Measurements from ENCODE around the gene POMZP3.
"Not testable (repeated sequence)": the region's sequence is repeated elsewhere in the genome, so short reads cannot be mapped to it uniquely, and the experiment has no call there.

POMZP3 gene

GRCh38 chr7:76626989-76627642 lies at the start of gene POMZP3:
POMZP3 (minus strand) TSS chr7:76627279; CDS start chr7:76626064, 1,215 bp downstream.
- not testable (repeated sequence) for H3K9me3 Mint-ChIP-seq, H3K27me3 Mint-ChIP-seq, H3K4me1 Mint-ChIP-seq
- Mint-ChIP-seq H3K27ac (ENCODE audit: low read depth) (peak within 1 kb of the TSS; percentile 89), H3K36me3 (ENCODE audit: insufficient read depth) (peaks cover 15% of the 10 kb centered on the region), H3K4me3 (peak within 1 kb of the TSS; percentile 92)
- peak; percentile 98 for ATAC-seq (replicated peaks; ENCODE audit: extremely low read depth, poor library complexity, severe bottlenecking)
- DNase-seq (ENCODE audit: low spot score in 2 of 2), result peak; percentile 39 to 44

- H3K4me1 Mint-ChIP-seq; H3K27ac Mint-ChIP-seq (ENCODE audit: low read depth); ATAC-seq (replicated peaks; ENCODE audit: extremely low read depth, poor library complexity, severe bottlenecking); DNase-seq (ENCODE audit: low spot score in 2 of 2); H3K36me3 Mint-ChIP-seq (ENCODE audit: insufficient read depth); H3K9me3 Mint-ChIP-seq; H3K4me3 Mint-ChIP-seq: not testable (repeated sequence)
- peaks cover 48% of the 10 kb centered on the region for H3K27me3 Mint-ChIP-seq
Measured at GRCh38 chr7:76675783-76676182, 48.7 kb upstream of the POMZP3 start.

GRCh38 chr7:76673346-76673745 lies 46.3 kb upstream of the POMZP3 start:
- not testable (repeated sequence) for H3K36me3 Mint-ChIP-seq (ENCODE audit: insufficient read depth); H3K4me3 Mint-ChIP-seq

GRCh38 chr7:76659212-76659611 lies 32.1 kb upstream of the POMZP3 start:
- H3K9me3 Mint-ChIP-seq; H3K27me3 Mint-ChIP-seq; H3K4me3 Mint-ChIP-seq; H3K36me3 Mint-ChIP-seq (ENCODE audit: insufficient read depth); DNase-seq (ENCODE audit: low spot score in 2 of 2); H3K4me1 Mint-ChIP-seq; H3K27ac Mint-ChIP-seq (ENCODE audit: low read depth); ATAC-seq (replicated peaks; ENCODE audit: extremely low read depth, poor library complexity, severe bottlenecking): not testable (repeated sequence)

More at GRCh38 chr7:76673346-76673745, 46.3 kb upstream of the POMZP3 start:
- H3K27ac Mint-ChIP-seq (ENCODE audit: low read depth); H3K9me3 Mint-ChIP-seq; ATAC-seq (replicated peaks; ENCODE audit: extremely low read depth, poor library complexity, severe bottlenecking); H3K4me1 Mint-ChIP-seq; DNase-seq (ENCODE audit: low spot score in 2 of 2): not testable (repeated sequence)
- peaks cover 34% of the 10 kb centered on the region for H3K27me3 Mint-ChIP-seq

- H3K27me3 Mint-ChIP-seq; H3K36me3 Mint-ChIP-seq (ENCODE audit: insufficient read depth); DNase-seq (ENCODE audit: low spot score in 2 of 2); H3K4me1 Mint-ChIP-seq; H3K4me3 Mint-ChIP-seq; ATAC-seq (replicated peaks; ENCODE audit: extremely low read depth, poor library complexity, severe bottlenecking); H3K9me3 Mint-ChIP-seq; H3K27ac Mint-ChIP-seq (ENCODE audit: low read depth): not testable (repeated sequence)
Measured at GRCh38 chr7:76656425-76656824, 29.3 kb upstream of the POMZP3 start.

- H3K36me3 Mint-ChIP-seq (ENCODE audit: insufficient read depth); H3K4me3 Mint-ChIP-seq; ATAC-seq (replicated peaks; ENCODE audit: extremely low read depth, poor library complexity, severe bottlenecking); DNase-seq (ENCODE audit: low spot score in 2 of 2); H3K27ac Mint-ChIP-seq (ENCODE audit: low read depth); H3K27me3 Mint-ChIP-seq; H3K9me3 Mint-ChIP-seq; H3K4me1 Mint-ChIP-seq: not testable (repeated sequence)
Measured at GRCh38 chr7:76642620-76643019, 15.5 kb upstream of the POMZP3 start.

- H3K27me3 Mint-ChIP-seq; H3K4me3 Mint-ChIP-seq; H3K9me3 Mint-ChIP-seq; H3K36me3 Mint-ChIP-seq (ENCODE audit: insufficient read depth); DNase-seq (ENCODE audit: low spot score in 2 of 2); H3K27ac Mint-ChIP-seq (ENCODE audit: low read depth); H3K4me1 Mint-ChIP-seq: not testable (repeated sequence)
- ATAC-seq (replicated peaks; ENCODE audit: extremely low read depth, poor library complexity, severe bottlenecking), result peak; percentile 90
Measured at GRCh38 chr7:76637061-76637691, 10.1 kb upstream of the POMZP3 start.

GRCh38 chr7:76626581-76626980 lies 498 bp downstream of the POMZP3 start:
- DNase-seq (ENCODE audit: low spot score in 2 of 2); H3K4me1 Mint-ChIP-seq; H3K27me3 Mint-ChIP-seq; H3K9me3 Mint-ChIP-seq: not testable (repeated sequence)
- H3K27ac Mint-ChIP-seq (ENCODE audit: low read depth), result peak overlapping the region; percentile 81
- peak; percentile 33 for ATAC-seq (replicated peaks; ENCODE audit: extremely low read depth, poor library complexity, severe bottlenecking)
- H3K4me3 Mint-ChIP-seq, result peak overlapping the region; percentile 92
- H3K36me3 Mint-ChIP-seq (ENCODE audit: insufficient read depth), result peaks cover 15% of the 10 kb centered on the region

- not testable (repeated sequence) for H3K4me3 Mint-ChIP-seq; H3K27me3 Mint-ChIP-seq; H3K9me3 Mint-ChIP-seq; ATAC-seq (replicated peaks; ENCODE audit: extremely low read depth, poor library complexity, severe bottlenecking); H3K4me1 Mint-ChIP-seq; DNase-seq (ENCODE audit: low spot score in 2 of 2); H3K27ac Mint-ChIP-seq (ENCODE audit: low read depth)
- peaks cover 22% of the 10 kb centered on the region for H3K36me3 Mint-ChIP-seq (ENCODE audit: insufficient read depth)
Measured at GRCh38 chr7:76619439-76620190, 7.5 kb downstream of the POMZP3 start.

- not testable (repeated sequence) for H3K9me3 Mint-ChIP-seq; H3K27ac Mint-ChIP-seq (ENCODE audit: low read depth); H3K36me3 Mint-ChIP-seq (ENCODE audit: insufficient read depth); DNase-seq (ENCODE audit: low spot score in 2 of 2); H3K4me1 Mint-ChIP-seq; H3K27me3 Mint-ChIP-seq; ATAC-seq (replicated peaks; ENCODE audit: extremely low read depth, poor library complexity, severe bottlenecking); H3K4me3 Mint-ChIP-seq
Measured at GRCh38 chr7:76613783-76614182, 13.3 kb downstream of the POMZP3 start.

- ATAC-seq (replicated peaks; ENCODE audit: extremely low read depth, poor library complexity, severe bottlenecking); DNase-seq (ENCODE audit: low spot score in 2 of 2): not testable (repeated sequence)
Measured at GRCh38 chr7:76612232-76612631, 14.8 kb downstream of the POMZP3 start.

GRCh38 chr7:76609864-76610263 lies 17.2 kb downstream of the POMZP3 start:
- H3K4me3 Mint-ChIP-seq; H3K4me1 Mint-ChIP-seq; DNase-seq (ENCODE audit: low spot score in 2 of 2); H3K36me3 Mint-ChIP-seq (ENCODE audit: insufficient read depth); H3K9me3 Mint-ChIP-seq; H3K27me3 Mint-ChIP-seq; H3K27ac Mint-ChIP-seq (ENCODE audit: low read depth): not testable (repeated sequence)
- peak; percentile 51 for ATAC-seq (replicated peaks; ENCODE audit: extremely low read depth, poor library complexity, severe bottlenecking)

More at GRCh38 chr7:76612232-76612631, 14.8 kb downstream of the POMZP3 start:
- H3K27me3 Mint-ChIP-seq; H3K4me1 Mint-ChIP-seq; H3K27ac Mint-ChIP-seq (ENCODE audit: low read depth); H3K9me3 Mint-ChIP-seq; H3K36me3 Mint-ChIP-seq (ENCODE audit: insufficient read depth); H3K4me3 Mint-ChIP-seq: not testable (repeated sequence)

GRCh38 chr7:76608469-76608868 lies 18.6 kb downstream of the POMZP3 start:
- ATAC-seq (replicated peaks; ENCODE audit: extremely low read depth, poor library complexity, severe bottlenecking); H3K27ac Mint-ChIP-seq (ENCODE audit: low read depth); H3K4me3 Mint-ChIP-seq; H3K4me1 Mint-ChIP-seq; H3K9me3 Mint-ChIP-seq; H3K27me3 Mint-ChIP-seq; DNase-seq (ENCODE audit: low spot score in 2 of 2); H3K36me3 Mint-ChIP-seq (ENCODE audit: insufficient read depth): not testable (repeated sequence)
